NCI-H1930 (cell line): ENCODE results near the gene MAGEB4.

Source experiments
- DNase-seq, 2 experiments: peaks; one replicate each; lab custom pipeline; 2025; lab: John Stamatoyannopoulos, UW

MAGEB4 gene

GRCh38 chrX:30283456-30284200 is 41.8 kb downstream of the MAGEB4 start:
- peak in 1 of 2 experiments; percentile 8 for DNase-seq
